SK-N-SH treated with all-trans-retinoic acid at 6 μM for 48 hours (cell line): Measurements from ENCODE around the gene ENDOD1.

Source experiments
- ATAC-seq: fragments of 200-7000 bp; cut with Tn5 transposase; 3 replicates; pipeline ENCODE4 v1.9.1; 2020; ENCODE audit warnings: mild to moderate bottlenecking, moderate library complexity
- BACH2 ChIP-seq: fragments of 250-450 bp; sonication (Bioruptor Pico); IDR thresholded peaks from 2 replicates; pipeline ENCODE4 v1.9.0; 2021; ENCODE audit warnings: mild to moderate bottlenecking, borderline replicate concordance
- CSDC2 ChIP-seq: fragments of 250-450 bp; sonication (Bioruptor Pico); IDR thresholded peaks from 2 replicates; pipeline ENCODE4 v1.5.0; 2020; ENCODE audit warnings: mild to moderate bottlenecking, moderate library complexity
- ESRRG ChIP-seq: fragments of 250-450 bp; sonication (Bioruptor Pico); IDR thresholded peaks from 2 replicates; pipeline ENCODE4 v1.6.1; 2021; ENCODE audit warnings: mild to moderate bottlenecking
- GLIS3 ChIP-seq: fragments of 250-450 bp; sonication (Bioruptor Pico); IDR thresholded peaks from 2 replicates; pipeline ENCODE4 v1.5.0; 2020; ENCODE audit warnings: mild to moderate bottlenecking, moderate library complexity
- ISL1 ChIP-seq: fragments of 250-450 bp; sonication (Bioruptor Pico); IDR thresholded peaks from 2 replicates; pipeline ENCODE4 v2.1.2; 2022; ENCODE audit warnings: mild to moderate bottlenecking, moderate library complexity
- OSR1 ChIP-seq: fragments of 250-450 bp; sonication (Bioruptor Pico); IDR thresholded peaks from 2 replicates; pipeline ENCODE4 v1.8.0; 2022; ENCODE audit warnings: moderate library complexity, mild to moderate bottlenecking, inconsistent platforms
- PPARA ChIP-seq: fragments of 250-450 bp; sonication (Bioruptor Pico); IDR thresholded peaks from 2 replicates; pipeline ENCODE4 v1.5.0; 2020; ENCODE audit warnings: mild to moderate bottlenecking, borderline replicate concordance
- RARB ChIP-seq: fragments of 250-450 bp; sonication (Bioruptor Pico); IDR thresholded peaks from 2 replicates; pipeline ENCODE4 v1.8.0; 2021; ENCODE audit warnings: mild to moderate bottlenecking, moderate library complexity
- SNAI2 ChIP-seq: fragments of 250-450 bp; sonication (Bioruptor Pico); IDR thresholded peaks from 2 replicates; pipeline ENCODE4 v1.5.0; 2020; ENCODE audit warnings: mild to moderate bottlenecking, moderate library complexity
- TCF4 ChIP-seq: fragments of 250-450 bp; sonication (Bioruptor Pico); IDR thresholded peaks from 2 replicates; pipeline ENCODE4 v1.8.0; 2021; ENCODE audit warnings: mild to moderate bottlenecking, moderate library complexity, borderline replicate concordance
- ZC3H10 ChIP-seq: fragments of 250-450 bp; sonication (Bioruptor Pico); IDR thresholded peaks from 2 replicates; pipeline ENCODE4 v1.5.1; 2021; ENCODE audit warnings: mild to moderate bottlenecking, moderate library complexity
- ZFP30 ChIP-seq: fragments of 450-650 bp; formaldehyde crosslinking; IDR thresholded peaks from 2 replicates; pipeline ENCODE4 v1.5.0; 2022; ENCODE audit warnings: mild to moderate bottlenecking, moderate library complexity
- ZNF565 ChIP-seq: fragments of 450-650 bp; formaldehyde crosslinking; conservative IDR thresholded peaks from 2 replicates; pipeline ENCODE4 v1.5.0; 2020; ENCODE audit warnings: low read depth, mild to moderate bottlenecking, moderate library complexity
- ZNF70 ChIP-seq: fragments of 450-650 bp; formaldehyde crosslinking; IDR thresholded peaks from 2 replicates; pipeline ENCODE4 v1.5.0; 2020; ENCODE audit warnings: mild to moderate bottlenecking, moderate library complexity
- ZNF8 ChIP-seq: fragments of 450-650 bp; formaldehyde crosslinking; IDR thresholded peaks from 2 replicates; pipeline ENCODE4 v1.5.0; 2020; ENCODE audit warnings: mild to moderate bottlenecking, moderate library complexity
- TF ChIP-seq, protein P1 (sequence below): fragments of 250-450 bp; sonication (Bioruptor Pico); IDR thresholded peaks from 2 replicates; pipeline ENCODE4 v1.5.1; 2021; ENCODE audit warnings: mild to moderate bottlenecking, moderate library complexity
- TF ChIP-seq, protein P2 (sequence below): fragments of 250-450 bp; sonication (Bioruptor Pico); IDR thresholded peaks from 2 replicates; pipeline ENCODE4 v1.8.0; 2021; ENCODE audit warnings: low read depth, mild to moderate bottlenecking, moderate library complexity, borderline replicate concordance
- TF ChIP-seq, protein P3 (sequence below): fragments of 250-450 bp; sonication (Bioruptor Pico); IDR thresholded peaks from 2 replicates; pipeline ENCODE4 v1.5.0; 2020; ENCODE audit warnings: mild to moderate bottlenecking, moderate library complexity
- TF ChIP-seq, protein P4 (sequence below): fragments of 250-450 bp; sonication (Bioruptor Pico); IDR thresholded peaks from 2 replicates; pipeline ENCODE4 v1.8.0; 2020; ENCODE audit warnings: mild to moderate bottlenecking, moderate library complexity, borderline replicate concordance
- TF ChIP-seq, protein P5 (sequence below): fragments of 250-450 bp; sonication (Bioruptor Pico); IDR thresholded peaks from 2 replicates; pipeline ENCODE4 v1.5.1; 2020; ENCODE audit warnings: low read depth, mild to moderate bottlenecking, moderate library complexity

ENDOD1 gene

DNA sequence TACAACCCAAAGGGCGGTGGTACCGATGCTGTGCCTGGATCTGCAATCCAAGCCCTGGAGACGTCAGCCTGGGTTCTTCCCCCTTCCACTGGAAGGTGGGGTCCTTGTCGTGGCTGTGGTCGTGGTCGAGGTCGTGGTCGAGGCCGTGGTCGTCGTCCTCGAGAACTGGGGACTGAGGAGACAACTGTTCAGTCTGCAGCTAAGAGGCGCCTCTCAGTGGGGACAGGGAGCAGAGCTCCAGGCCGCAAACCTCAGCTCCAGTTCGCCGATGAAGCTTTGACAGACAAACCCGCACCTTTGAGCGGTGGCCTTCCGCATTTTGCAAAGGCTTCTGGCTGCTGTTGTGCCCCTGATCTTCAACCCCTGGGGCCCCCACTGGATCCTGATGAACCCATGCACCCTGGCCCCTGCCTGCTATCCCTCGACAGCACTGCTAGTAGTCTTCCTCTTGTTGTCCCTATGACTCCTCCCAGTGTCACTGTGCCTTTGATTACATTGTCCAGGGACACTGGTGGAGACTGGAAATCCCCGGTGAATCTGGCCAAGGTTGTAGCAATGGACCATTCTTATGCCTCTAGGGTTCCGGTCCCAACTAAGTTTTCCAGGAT lies 38.9 kb upstream of the ENDOD1 start (continued):
- TF ChIP-seq, protein P1, sequence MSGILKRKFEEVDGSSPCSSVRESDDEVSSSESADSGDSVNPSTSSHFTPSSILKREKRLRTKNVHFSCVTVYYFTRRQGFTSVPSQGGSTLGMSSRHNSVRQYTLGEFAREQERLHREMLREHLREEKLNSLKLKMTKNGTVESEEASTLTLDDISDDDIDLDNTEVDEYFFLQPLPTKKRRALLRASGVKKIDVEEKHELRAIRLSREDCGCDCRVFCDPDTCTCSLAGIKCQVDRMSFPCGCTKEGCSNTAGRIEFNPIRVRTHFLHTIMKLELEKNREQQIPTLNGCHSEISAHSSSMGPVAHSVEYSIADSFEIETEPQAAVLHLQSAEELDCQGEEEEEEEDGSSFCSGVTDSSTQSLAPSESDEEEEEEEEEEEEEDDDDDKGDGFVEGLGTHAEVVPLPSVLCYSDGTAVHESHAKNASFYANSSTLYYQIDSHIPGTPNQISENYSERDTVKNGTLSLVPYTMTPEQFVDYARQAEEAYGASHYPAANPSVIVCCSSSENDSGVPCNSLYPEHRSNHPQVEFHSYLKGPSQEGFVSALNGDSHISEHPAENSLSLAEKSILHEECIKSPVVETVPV (CRISPR knock-in tag) = no peak
- TF ChIP-seq ZNF8 (CRISPR knock-in tag) = no peak

DNA sequence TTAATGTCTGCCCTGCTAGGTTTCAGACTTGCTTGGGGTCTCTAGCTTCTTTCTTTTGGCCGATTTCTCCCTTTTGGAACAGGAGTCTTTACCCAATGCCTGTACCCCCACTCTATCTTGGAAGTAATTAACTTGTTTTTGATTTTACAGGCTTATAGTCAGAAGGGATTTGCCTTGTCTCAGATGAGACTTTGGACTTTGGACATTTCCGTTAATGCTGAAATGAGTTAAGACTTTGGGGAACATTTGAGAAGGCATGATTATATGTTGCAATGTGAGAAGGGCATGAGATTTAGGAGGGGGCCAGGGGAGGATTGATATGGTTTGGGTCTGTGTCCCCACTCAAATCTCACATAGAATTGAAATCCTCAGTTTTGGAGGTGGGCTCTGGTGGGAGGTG lies 35.3 kb upstream of the ENDOD1 start:
- TF ChIP-seq ISL1 (CRISPR knock-in tag) (no peak), TCF4 (no peak), ZFP30 (CRISPR knock-in tag) (no peak), RARB (no peak), ESRRG (CRISPR knock-in tag) (no peak), ZNF565 (CRISPR knock-in tag) (no peak)
- TF ChIP-seq, protein P2, sequence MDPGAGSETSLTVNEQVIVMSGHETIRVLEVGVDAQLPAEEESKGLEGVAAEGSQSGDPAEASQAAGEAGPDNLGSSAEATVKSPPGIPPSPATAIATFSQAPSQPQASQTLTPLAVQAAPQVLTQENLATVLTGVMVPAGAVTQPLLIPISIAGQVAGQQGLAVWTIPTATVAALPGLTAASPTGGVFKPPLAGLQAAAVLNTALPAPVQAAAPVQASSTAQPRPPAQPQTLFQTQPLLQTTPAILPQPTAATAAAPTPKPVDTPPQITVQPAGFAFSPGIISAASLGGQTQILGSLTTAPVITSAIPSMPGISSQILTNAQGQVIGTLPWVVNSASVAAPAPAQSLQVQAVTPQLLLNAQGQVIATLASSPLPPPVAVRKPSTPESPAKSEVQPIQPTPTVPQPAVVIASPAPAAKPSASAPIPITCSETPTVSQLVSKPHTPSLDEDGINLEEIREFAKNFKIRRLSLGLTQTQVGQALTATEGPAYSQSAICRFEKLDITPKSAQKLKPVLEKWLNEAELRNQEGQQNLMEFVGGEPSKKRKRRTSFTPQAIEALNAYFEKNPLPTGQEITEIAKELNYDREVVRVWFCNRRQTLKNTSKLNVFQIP (CRISPR knock-in tag) = no peak
- ATAC-seq = no peak

DNA sequence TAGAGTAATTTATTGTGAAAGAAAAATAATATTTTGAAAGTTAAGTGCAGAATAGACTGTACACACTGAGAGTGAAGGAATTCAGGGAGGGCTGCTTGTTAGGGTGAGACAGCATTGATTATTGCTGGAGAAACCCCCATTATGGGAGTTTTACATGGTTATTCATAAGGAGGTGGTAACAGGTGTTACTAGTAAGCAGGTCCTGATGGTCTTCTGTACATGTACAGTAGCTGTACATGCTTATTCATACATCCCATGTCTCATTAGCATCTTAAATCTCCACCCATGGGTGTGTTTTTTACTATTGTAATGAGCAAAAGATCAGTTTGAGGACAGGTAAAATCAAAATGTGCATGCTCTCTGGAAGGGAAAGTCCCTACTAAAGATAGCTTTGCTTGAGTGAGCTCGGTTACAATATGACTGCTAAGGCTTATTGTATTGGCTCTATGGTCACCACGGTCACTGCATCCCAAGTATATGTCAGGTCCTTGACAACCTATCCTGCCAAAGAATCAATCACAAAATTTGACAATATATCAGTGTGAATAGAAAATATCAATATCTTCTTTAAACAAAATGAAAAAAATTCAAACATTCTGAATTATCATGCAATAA lies 34.3 kb upstream of the ENDOD1 start:
- no peak for TF ChIP-seq RARB
- TF ChIP-seq, protein P1 (CRISPR knock-in tag) = no peak
- no peak for TF ChIP-seq ZNF8 (CRISPR knock-in tag)
- no peak for TF ChIP-seq PPARA (CRISPR knock-in tag)
- no peak for TF ChIP-seq OSR1
- TF ChIP-seq ISL1 (CRISPR knock-in tag) = no peak
- ATAC-seq = no peak

DNA sequence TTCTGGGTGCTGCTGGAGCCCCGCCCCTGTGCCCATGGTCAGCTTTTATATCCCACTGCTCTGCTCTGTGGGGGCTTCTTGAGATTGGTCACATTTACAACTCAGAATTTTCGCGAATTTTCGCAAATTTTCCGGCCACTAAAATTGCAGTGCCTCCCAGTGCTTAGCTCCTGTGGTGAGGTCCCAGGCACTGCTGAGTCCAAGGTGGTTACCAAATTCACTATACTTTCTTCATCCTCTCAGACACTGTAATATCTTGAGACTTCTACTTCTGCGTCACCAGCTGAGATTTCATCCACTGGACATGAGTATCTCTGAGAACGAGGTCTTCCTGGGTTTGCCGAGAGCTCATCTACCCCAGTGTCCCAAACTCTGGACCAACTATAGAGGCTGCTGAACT lies 31.7 kb upstream of the ENDOD1 start:
- TF ChIP-seq, protein P3, sequence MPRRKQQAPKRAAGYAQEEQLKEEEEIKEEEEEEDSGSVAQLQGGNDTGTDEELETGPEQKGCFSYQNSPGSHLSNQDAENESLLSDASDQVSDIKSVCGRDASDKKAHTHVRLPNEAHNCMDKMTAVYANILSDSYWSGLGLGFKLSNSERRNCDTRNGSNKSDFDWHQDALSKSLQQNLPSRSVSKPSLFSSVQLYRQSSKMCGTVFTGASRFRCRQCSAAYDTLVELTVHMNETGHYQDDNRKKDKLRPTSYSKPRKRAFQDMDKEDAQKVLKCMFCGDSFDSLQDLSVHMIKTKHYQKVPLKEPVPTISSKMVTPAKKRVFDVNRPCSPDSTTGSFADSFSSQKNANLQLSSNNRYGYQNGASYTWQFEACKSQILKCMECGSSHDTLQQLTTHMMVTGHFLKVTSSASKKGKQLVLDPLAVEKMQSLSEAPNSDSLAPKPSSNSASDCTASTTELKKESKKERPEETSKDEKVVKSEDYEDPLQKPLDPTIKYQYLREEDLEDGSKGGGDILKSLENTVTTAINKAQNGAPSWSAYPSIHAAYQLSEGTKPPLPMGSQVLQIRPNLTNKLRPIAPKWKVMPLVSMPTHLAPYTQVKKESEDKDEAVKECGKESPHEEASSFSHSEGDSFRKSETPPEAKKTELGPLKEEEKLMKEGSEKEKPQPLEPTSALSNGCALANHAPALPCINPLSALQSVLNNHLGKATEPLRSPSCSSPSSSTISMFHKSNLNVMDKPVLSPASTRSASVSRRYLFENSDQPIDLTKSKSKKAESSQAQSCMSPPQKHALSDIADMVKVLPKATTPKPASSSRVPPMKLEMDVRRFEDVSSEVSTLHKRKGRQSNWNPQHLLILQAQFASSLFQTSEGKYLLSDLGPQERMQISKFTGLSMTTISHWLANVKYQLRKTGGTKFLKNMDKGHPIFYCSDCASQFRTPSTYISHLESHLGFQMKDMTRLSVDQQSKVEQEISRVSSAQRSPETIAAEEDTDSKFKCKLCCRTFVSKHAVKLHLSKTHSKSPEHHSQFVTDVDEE = no peak
- TF ChIP-seq BACH2 (no peak), OSR1 (no peak), ZNF565 (CRISPR knock-in tag) (no peak), SNAI2 (CRISPR knock-in tag) (no peak), ISL1 (CRISPR knock-in tag) (no peak), CSDC2 (CRISPR knock-in tag) (no peak), ZFP30 (CRISPR knock-in tag) (no peak), ZNF8 (CRISPR knock-in tag) (no peak), GLIS3 (CRISPR knock-in tag) (no peak), PPARA (CRISPR knock-in tag) (no peak), TCF4 (no peak), ZC3H10 (no peak), ESRRG (CRISPR knock-in tag) (no peak), ZNF70 (CRISPR knock-in tag) (no peak), RARB (no peak)
- TF ChIP-seq, protein P1 (CRISPR knock-in tag) = no peak
- TF ChIP-seq, protein P2 (CRISPR knock-in tag) = no peak
- TF ChIP-seq, protein P4, sequence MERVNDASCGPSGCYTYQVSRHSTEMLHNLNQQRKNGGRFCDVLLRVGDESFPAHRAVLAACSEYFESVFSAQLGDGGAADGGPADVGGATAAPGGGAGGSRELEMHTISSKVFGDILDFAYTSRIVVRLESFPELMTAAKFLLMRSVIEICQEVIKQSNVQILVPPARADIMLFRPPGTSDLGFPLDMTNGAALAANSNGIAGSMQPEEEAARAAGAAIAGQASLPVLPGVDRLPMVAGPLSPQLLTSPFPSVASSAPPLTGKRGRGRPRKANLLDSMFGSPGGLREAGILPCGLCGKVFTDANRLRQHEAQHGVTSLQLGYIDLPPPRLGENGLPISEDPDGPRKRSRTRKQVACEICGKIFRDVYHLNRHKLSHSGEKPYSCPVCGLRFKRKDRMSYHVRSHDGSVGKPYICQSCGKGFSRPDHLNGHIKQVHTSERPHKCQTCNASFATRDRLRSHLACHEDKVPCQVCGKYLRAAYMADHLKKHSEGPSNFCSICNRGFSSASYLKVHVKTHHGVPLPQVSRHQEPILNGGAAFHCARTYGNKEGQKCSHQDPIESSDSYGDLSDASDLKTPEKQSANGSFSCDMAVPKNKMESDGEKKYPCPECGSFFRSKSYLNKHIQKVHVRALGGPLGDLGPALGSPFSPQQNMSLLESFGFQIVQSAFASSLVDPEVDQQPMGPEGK (CRISPR knock-in tag) = no peak
- TF ChIP-seq, protein P5, sequence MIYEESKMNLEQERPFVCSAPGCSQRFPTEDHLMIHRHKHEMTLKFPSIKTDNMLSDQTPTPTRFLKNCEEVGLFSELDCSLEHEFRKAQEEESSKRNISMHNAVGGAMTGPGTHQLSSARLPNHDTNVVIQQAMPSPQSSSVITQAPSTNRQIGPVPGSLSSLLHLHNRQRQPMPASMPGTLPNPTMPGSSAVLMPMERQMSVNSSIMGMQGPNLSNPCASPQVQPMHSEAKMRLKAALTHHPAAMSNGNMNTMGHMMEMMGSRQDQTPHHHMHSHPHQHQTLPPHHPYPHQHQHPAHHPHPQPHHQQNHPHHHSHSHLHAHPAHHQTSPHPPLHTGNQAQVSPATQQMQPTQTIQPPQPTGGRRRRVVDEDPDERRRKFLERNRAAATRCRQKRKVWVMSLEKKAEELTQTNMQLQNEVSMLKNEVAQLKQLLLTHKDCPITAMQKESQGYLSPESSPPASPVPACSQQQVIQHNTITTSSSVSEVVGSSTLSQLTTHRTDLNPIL (CRISPR knock-in tag) = no peak
- ATAC-seq = no peak
